Measurements from ENCODE around the gene NEK2. TPM values are rescaled to one million over a fixed set of nuclear protein-coding genes. Genes with fewer than 3 reads are reported as not detected.
"Not testable (repeated sequence)": the region's sequence is repeated elsewhere in the genome, so short reads cannot be mapped to it uniquely, and the experiment has no call there.

Gene NEK2
- total RNA-seq, 1 donor from 2014 or later: 0.77 TPM

GRCh38 chr1:211630236-211631081, 45.0 kb downstream of the NEK2 start:
- Histone ChIP-seq H3K9me3 (no peaks in the 10 kb centered on the region), H3K27ac (no peak overlapping the region), H3K36me3 (no peaks in the 10 kb centered on the region), H3K27me3 (ENCODE audit: low read depth) (no peaks in the 10 kb centered on the region), H3K4me3 (no peak overlapping the region), H3K4me1 (peaks cover 7% of the 10 kb centered on the region)
- no peak for TF ChIP-seq CTCF (IDR thresholded peaks at IDR 0.05)
- intact Hi-C loops (cut with DNase I): no loop called here
- DNase-seq (peak; percentile 41), ATAC-seq (no peak)

GRCh38 chr1:211628417-211628816, 47.0 kb downstream of the NEK2 start:
- TF ChIP-seq CTCF (IDR thresholded peaks at IDR 0.05): no peak
- H3K27ac ChIP-seq: no peak overlapping the region
- peaks cover 7% of the 10 kb centered on the region for H3K4me1 ChIP-seq
- DNase-seq (no peak), ATAC-seq (no peak)
- H3K4me3 ChIP-seq: no peak overlapping the region
- intact Hi-C loops (cut with DNase I): no loop called here
- no peaks in the 10 kb centered on the region for H3K9me3 ChIP-seq
- H3K36me3 ChIP-seq: no peaks in the 10 kb centered on the region
- no peaks in the 10 kb centered on the region for H3K27me3 ChIP-seq (ENCODE audit: low read depth)

- TF ChIP-seq CTCF (IDR thresholded peaks at IDR 0.05): no peak
- Histone ChIP-seq H3K4me1 (no peaks in the 10 kb centered on the region), H3K36me3 (no peaks in the 10 kb centered on the region), H3K9me3 (no peaks in the 10 kb centered on the region), H3K27me3 (ENCODE audit: low read depth) (no peaks in the 10 kb centered on the region), H3K27ac (no peak overlapping the region), H3K4me3 (no peak overlapping the region)
- intact Hi-C loops (cut with DNase I): no loop called here
- ATAC-seq: no peak
- no peak for DNase-seq
Measured at GRCh38 chr1:211627259-211627658, 48.2 kb downstream of the NEK2 start.

- H3K27ac ChIP-seq; DNase-seq; H3K9me3 ChIP-seq; H3K36me3 ChIP-seq; H3K27me3 ChIP-seq (ENCODE audit: low read depth); H3K4me1 ChIP-seq; intact Hi-C loops (cut with DNase I); ATAC-seq; H3K4me3 ChIP-seq: not testable (repeated sequence)
Measured at GRCh38 chr1:211625866-211626265, 49.6 kb downstream of the NEK2 start.

- intact Hi-C loops (cut with DNase I): no loop called here
- H3K27ac ChIP-seq: no peak overlapping the region
- no peaks in the 10 kb centered on the region for H3K27me3 ChIP-seq (ENCODE audit: low read depth)
- peak; percentile 77 for ATAC-seq
- no peak overlapping the region for H3K4me3 ChIP-seq
- no peaks in the 10 kb centered on the region for H3K9me3 ChIP-seq
- TF ChIP-seq CTCF (IDR thresholded peaks at IDR 0.05): peak; percentile 35
- no peaks in the 10 kb centered on the region for H3K4me1 ChIP-seq
- no peaks in the 10 kb centered on the region for H3K36me3 ChIP-seq
- DNase-seq: peak; percentile 58
Measured at GRCh38 chr1:211625040-211625439, 50.4 kb downstream of the NEK2 start.

GRCh38 chr1:211623515-211623914, 51.9 kb downstream of the NEK2 start:
- H3K27me3 ChIP-seq (ENCODE audit: low read depth): no peaks in the 10 kb centered on the region
- TF ChIP-seq CTCF (IDR thresholded peaks at IDR 0.05): no peak
- intact Hi-C loops (cut with DNase I): no loop called here
- ATAC-seq (no peak), DNase-seq (no peak)
- no peaks in the 10 kb centered on the region for H3K36me3 ChIP-seq
- H3K27ac ChIP-seq: no peak overlapping the region
- no peaks in the 10 kb centered on the region for H3K4me1 ChIP-seq
- H3K4me3 ChIP-seq: no peak overlapping the region
- H3K9me3 ChIP-seq: no peaks in the 10 kb centered on the region
